ENCODE data around the gene YIPF6.
"Not testable (repeated sequence)": the region's sequence is repeated elsewhere in the genome, so short reads cannot be mapped to it uniquely, and the experiment has no call there.

The YIPF6 gene

GRCh38 chrX:68536884-68537283 lies 38.0 kb downstream of the YIPF6 start:
- H3K27me3 ChIP-seq (replicated peaks) = no peaks in the 10 kb centered on the region
- H3K36me3 ChIP-seq (replicated peaks) = peaks cover 3% of the 10 kb centered on the region
- in situ Hi-C loops (cut with HindIII; ENCODE audit: low pct_ligation_motif_present, low sequenced_read_pairs) = no loop called here
- no peak overlapping the region for H3K27ac ChIP-seq
- TF ChIP-seq CTCF (IDR thresholded peaks at IDR 0.05; ENCODE audit: low read depth, low read length, missing control alignments) = no peak
- H3K4me3 ChIP-seq (ENCODE audit: low read depth, low read length) = no peak overlapping the region
- DNase-seq = no peak

GRCh38 chrX:68550193-68550592 lies 51.3 kb downstream of the YIPF6 start:
- no peak overlapping the region for H3K4me3 ChIP-seq (ENCODE audit: low read depth, low read length)
- TF ChIP-seq CTCF (IDR thresholded peaks at IDR 0.05; ENCODE audit: low read depth, low read length, missing control alignments) = no peak
- no peaks in the 10 kb centered on the region for H3K27me3 ChIP-seq (replicated peaks)
- in situ Hi-C loops (cut with HindIII; ENCODE audit: low pct_ligation_motif_present, low sequenced_read_pairs) = no loop called here
- no peak for DNase-seq
- no peaks in the 10 kb centered on the region for H3K36me3 ChIP-seq (replicated peaks)
- no peak overlapping the region for H3K27ac ChIP-seq

GRCh38 chrX:68556036-68556435 lies 57.2 kb downstream of the YIPF6 start:
- TF ChIP-seq CTCF (IDR thresholded peaks at IDR 0.05; ENCODE audit: low read depth, low read length, missing control alignments) = no peak

GRCh38 chrX:68557126-68557525 lies 58.3 kb downstream of the YIPF6 start:
- H3K4me3 ChIP-seq (ENCODE audit: low read depth, low read length); H3K27me3 ChIP-seq (replicated peaks); H3K27ac ChIP-seq; DNase-seq; H3K36me3 ChIP-seq (replicated peaks); in situ Hi-C loops (cut with HindIII; ENCODE audit: low pct_ligation_motif_present, low sequenced_read_pairs): not testable (repeated sequence)

More at GRCh38 chrX:68556036-68556435, 57.2 kb downstream of the YIPF6 start:
- H3K4me3 ChIP-seq (ENCODE audit: low read depth, low read length) = no peak overlapping the region
- no peaks in the 10 kb centered on the region for H3K36me3 ChIP-seq (replicated peaks)
- in situ Hi-C loops (cut with HindIII; ENCODE audit: low pct_ligation_motif_present, low sequenced_read_pairs) = no loop called here
- H3K27me3 ChIP-seq (replicated peaks) = no peaks in the 10 kb centered on the region
- H3K27ac ChIP-seq = no peak overlapping the region
- DNase-seq = no peak

GRCh38 chrX:68559905-68560304 lies 61.1 kb downstream of the YIPF6 start:
- DNase-seq; H3K4me3 ChIP-seq (ENCODE audit: low read depth, low read length); H3K27me3 ChIP-seq (replicated peaks); in situ Hi-C loops (cut with HindIII; ENCODE audit: low pct_ligation_motif_present, low sequenced_read_pairs); H3K36me3 ChIP-seq (replicated peaks); H3K27ac ChIP-seq: not testable (repeated sequence)

GRCh38 chrX:68568136-68568535 lies 69.3 kb downstream of the YIPF6 start:
- Histone ChIP-seq H3K4me3 (ENCODE audit: low read depth, low read length) (no peak overlapping the region), H3K27ac (no peak overlapping the region), H3K36me3 (replicated peaks) (no peaks in the 10 kb centered on the region), H3K27me3 (replicated peaks) (no peaks in the 10 kb centered on the region)
- TF ChIP-seq CTCF (IDR thresholded peaks at IDR 0.05; ENCODE audit: low read depth, low read length, missing control alignments) = no peak
- in situ Hi-C loops (cut with HindIII; ENCODE audit: low pct_ligation_motif_present, low sequenced_read_pairs) = no loop called here
- no peak for DNase-seq

GRCh38 chrX:68570598-68570997 lies 71.7 kb downstream of the YIPF6 start:
- TF ChIP-seq CTCF (IDR thresholded peaks at IDR 0.05; ENCODE audit: low read depth, low read length, missing control alignments) = no peak
- DNase-seq = no peak
- Histone ChIP-seq H3K27me3 (replicated peaks) (no peaks in the 10 kb centered on the region), H3K27ac (no peak overlapping the region), H3K4me3 (ENCODE audit: low read depth, low read length) (no peak overlapping the region), H3K36me3 (replicated peaks) (no peaks in the 10 kb centered on the region)
- in situ Hi-C loops (cut with HindIII; ENCODE audit: low pct_ligation_motif_present, low sequenced_read_pairs) = no loop called here

All from brain microvascular endothelial cell (primary cell).